Left lobe of liver (tissue), 2 donors: ENCODE measurements around the gene BTBD9. TPM values are rescaled to one million over a fixed set of nuclear protein-coding genes. Genes with fewer than 3 reads are reported as not detected.

ENCODE experiments used
- ATAC-seq: fragments of 200-7000 bp; cut with Tn5 transposase; one replicate; pipeline ENCODE4 v1.9.1; 2020; ENCODE audit warnings: mild to moderate bottlenecking, moderate library complexity
- DNase-seq: peaks from one replicate; pipeline ENCODE4 v3.0.0-alpha.2; 2020; ENCODE audit warnings: low spot score
- total RNA-seq: library from RNA; stranded (reverse); gene quantifications from one replicate; pipeline ENCODE4 v1.2.1, GENCODE V29; 2021
- donor health status: DM: no; HTN: no; CAD: no; lungs with moderate emphysema.
- donor health status: DM: no; HTN: yes; CAD: no.

Gene BTBD9
- total RNA-seq, 1 donor from 2014 or later = 4.7 TPM

DNA sequence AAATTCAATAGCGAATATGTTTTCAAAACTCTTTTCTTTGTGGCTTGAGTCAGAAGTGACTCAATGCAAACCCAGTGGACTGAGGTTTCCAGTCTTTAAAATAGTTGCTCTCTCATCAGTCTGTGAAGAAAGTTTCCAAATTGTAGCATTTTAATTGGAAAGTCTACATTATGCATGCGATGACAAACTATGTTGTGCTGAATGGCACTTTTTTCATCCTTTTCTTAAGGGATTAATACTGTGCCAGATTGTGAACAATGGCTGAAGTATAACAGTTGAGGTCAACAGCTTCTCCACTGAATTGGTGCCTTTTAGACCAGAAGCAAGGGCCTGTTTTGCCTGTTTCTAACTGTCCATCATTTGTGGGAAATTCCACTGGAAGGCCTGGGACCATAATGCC is 377.1 kb downstream of the BTBD9 start:
- no peak for DNase-seq
- ATAC-seq = no peak

DNA sequence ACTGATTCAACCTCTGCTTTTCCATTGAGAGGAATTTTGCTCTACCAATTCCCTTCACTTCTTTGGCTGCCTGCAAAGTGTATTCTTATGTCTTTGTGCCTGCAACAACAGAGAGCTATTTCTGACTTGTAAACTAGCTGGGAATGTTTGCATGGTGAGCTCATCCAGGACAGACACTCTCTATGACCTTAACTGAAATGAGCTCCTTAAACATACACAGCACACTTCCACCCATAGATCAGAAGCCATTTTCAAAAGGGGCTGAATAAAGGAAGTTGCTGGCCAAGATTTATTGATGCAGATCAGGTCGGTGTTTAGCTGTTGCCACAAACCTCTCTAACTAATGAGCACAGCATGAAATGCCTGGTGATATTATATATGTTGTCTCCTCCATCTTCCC is 377.7 kb downstream of the BTBD9 start:
- DNase-seq = no peak
- no peak for ATAC-seq

DNA sequence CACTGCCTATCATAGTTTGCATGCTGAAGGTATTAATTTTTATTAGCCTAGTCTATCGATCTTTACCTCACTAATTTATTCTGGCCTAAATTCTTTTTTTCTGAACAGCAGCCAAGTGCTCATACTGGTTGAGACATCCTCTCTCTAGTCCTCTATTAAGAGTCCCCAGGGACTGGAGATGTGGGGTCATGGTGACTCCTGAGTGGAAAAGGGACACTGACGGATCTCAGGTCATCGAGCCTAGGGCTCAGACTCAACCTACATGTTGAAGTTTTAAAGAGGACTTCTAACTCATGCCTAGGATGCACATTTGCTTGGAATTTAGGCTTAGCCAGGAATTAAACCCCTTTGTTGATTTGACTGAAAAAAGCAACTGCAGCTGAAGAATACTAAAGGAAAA is 378.1 kb downstream of the BTBD9 start:
- DNase-seq (no peak), ATAC-seq (no peak)

DNA sequence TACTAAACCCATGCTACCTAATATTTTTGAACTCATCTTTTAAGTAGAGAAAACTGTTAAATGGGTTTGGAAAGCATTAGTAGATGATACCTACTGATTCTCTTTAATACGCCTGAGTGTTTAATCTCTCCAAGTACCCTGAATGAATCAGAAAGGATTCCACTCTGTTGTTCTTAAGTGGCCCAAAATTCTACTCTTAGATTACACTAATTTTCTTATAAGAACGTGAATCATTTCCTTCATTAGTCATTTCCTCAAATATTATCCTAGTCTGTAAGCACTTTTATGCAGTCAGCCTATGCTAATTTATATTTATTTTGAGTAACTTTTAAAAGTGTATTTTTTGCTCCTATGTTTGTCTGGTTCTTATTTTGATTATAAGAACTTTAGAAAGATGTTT is 380.0 kb downstream of the BTBD9 start:
- DNase-seq (no peak), ATAC-seq (no peak)

DNA sequence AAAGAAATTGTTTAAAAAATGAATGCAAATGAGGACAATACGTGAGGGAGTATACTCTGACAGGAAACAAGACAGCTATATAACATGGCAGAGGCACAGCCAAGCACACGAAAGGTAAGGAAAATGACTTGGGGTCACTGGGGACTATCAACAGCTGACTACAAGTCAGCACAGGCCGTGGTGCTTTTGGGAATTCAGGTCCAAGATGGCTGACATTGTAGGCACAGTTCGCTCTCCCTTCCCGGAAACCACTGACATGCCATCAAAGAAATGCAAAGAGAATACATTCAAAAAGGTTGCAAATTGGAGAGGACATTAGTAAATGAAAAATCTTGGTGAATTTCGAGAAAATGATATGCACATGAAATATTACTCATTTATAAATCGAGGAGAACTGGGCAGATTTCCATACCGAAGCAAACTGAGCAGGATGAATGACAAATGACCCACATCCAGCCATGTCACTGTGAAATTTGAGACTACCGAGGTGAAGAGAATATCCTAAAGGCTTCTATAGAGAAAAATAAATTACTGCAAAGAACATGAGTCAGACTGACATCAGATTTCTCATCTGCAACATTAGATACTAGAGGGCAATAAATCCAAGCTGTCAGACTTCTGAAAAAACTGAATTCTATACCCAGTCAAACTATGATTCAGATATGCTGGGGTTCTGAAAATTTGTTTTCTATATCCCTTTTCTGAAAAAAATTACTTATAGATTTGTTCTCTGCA is 391.1 kb downstream of the BTBD9 start:
- no peak for DNase-seq
- ATAC-seq = no peak

DNA sequence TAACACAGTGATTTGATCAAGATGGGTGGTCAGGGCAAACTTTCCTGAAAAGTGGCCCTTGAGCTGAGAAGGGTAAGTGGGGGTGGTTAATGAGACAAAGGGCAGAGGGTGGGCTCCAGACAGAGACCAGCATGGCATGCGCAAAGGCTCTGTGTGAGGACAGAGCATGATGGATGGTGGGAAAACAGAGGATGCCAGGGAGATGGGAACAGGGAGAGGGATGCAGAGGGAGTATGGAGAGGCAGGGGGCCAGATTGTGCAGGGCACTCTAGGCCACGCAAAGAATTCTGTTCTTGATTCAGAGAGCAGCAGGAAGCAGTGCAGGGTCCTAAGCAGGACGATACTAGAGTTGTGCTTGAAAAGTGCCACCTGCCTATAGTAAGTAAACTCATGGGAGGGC is 394.4 kb downstream of the BTBD9 start:
- no peak for DNase-seq
- no peak for ATAC-seq

DNA sequence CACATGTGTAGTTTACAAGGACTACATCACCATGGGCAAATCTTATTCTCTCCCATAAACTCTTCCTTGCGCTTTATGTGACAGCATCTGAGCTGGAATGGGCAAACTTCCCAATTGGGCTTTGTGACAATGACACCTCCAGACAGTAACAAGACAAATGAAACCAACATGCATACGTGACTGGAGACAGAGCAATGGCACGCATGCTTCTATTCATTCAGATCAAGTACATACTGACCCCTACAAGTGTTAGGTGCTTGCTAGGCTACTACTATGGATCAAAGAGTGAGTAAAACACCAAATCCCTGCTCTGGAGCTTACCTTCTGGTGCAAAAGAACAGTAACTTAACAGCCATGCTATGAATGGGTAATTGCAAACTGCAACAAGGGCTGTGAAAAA is 394.9 kb downstream of the BTBD9 start:
- DNase-seq = no peak
- ATAC-seq = no peak

DNA sequence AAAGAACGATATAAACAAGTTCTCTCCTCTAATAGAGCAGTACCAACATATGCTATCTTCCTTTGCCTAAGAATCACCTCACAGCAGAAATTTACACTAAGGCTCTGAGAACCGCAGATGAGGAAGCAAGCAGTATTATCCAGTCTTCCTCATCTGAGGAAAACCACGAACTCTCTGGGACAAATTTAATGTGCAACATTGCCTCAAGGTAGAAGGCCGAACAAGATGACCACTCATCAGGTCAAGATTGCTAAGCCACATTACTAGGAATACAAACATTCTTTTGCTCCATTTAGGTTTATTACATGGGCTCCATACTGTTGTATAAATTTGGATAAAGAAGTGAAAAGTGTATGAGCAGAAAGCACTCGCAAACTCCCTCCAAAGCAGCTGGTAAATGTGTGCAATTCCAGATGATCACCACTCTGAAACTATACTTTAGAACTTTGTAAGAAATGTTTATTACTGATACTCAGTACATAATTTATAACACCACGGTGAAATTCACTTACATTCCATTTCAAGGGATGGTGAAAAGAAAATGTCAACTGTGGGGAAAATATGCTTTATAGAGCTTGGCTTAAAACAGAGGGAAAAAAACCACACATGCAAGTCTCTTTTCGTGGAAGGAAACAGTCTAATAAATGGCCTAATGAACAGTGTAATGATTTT is 398.4 kb downstream of the BTBD9 start:
- ATAC-seq (no peak), DNase-seq (no peak)

DNA sequence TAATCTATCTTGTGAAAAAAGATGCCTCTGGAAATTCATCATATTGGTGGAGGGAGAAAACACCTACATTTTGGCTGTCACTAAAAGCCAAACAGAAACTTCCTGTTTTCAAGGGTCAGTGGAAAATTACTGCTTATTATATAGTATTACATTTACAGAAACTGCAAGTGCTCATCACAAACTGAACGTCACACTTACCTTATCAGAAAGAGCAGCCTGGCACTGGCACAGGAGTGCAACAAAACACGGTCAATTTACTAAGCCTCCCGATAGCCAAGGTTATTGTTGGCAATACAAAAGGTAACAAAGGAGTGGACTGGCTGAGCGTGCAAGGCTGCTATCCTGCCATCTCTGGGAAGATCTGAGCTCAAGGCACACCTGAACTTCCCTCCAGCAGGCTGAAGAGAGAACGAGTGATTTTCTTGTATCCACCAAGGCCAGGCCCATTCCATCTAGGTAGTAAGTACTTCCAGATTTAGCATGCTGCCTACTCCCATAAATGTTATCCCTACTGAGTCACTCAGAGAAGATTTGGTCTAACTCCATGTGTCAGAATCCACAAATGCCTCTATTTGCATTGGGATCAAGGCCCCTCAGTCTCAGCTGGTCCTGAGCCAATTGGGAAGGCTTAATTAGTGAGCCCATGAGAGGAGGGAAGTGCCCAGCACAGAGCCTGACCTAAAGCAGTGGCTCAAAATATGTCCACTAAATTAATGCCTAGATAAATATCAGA is 399.8 kb downstream of the BTBD9 start:
- DNase-seq = no peak
- no peak for ATAC-seq

DNA sequence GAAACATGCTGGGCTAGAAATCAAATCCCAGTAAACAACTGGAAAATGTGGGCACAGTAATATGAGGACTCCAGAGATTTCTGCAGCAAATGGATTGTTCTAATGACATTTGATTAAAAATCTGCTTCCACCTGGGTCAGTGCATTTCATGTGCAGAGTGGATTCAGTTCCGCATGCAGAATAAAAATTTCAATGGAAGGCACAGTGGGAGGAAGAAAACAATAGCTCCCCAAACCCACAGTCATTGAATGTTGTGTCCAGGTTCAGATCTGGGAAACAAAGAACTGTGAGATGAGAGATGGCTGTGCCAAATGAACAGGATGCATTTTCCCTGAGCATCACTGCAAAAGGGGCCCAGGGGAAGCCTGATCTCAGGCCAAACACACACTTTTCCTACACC is 403.1 kb downstream of the BTBD9 start:
- ATAC-seq (no peak), DNase-seq (no peak)

DNA sequence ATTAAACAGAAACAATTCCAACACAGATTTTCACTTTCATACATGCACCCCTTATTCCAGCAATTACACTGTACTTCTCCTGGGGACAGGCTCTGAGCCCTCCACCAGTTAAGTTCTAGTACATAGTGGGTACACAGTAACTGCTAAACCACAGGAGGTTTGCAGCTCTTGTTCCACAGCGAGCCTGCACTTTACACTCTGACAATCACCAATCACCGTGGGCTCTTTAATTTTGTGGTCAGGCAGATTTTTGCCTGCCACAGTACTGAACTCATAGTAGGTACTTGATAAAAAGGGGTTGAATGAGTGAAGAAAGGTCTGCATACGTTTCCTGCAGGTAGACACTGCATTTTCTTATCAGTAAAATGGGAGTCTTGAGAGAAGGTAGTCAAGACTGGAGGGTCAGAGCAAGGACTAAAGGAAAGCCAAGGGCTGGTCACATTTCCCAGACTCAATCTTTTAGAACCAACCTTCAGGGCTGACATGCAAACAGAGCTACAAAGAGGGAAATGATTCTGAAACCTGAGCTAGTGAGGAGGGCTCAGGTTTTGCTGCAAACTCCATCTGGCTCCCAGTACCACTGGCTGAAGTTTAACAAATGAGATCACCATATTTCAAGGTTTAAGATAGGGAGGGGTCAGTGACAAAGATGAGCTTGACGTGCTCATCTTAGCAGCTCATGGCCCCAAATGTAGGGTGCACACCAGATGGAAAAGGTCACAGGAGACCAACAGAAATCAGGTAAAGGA is 404.6 kb downstream of the BTBD9 start:
- no peak for DNase-seq

DNA sequence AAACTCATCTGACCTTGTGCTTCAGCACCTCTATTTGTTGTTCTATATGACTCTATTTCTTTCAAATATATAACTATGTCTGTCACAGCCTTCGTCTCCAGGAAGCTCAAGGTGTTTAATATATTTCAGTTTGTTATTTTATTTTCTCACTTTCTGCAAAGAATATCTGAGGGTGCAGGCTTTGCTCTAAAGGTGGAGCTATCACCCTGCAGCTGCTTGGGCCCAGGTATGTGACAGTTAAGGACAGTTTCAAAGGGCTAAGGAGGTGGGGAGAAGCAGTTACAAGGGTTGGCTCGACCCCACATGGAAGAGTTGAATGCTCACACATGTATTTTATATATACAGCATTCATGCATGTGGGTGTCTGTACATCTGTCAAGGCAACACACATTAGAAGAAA is 405.6 kb downstream of the BTBD9 start:
- ATAC-seq (no peak), DNase-seq (no peak)

More for the DNA sequence above, 404.6 kb downstream of the BTBD9 start:
- no peak for ATAC-seq

DNA sequence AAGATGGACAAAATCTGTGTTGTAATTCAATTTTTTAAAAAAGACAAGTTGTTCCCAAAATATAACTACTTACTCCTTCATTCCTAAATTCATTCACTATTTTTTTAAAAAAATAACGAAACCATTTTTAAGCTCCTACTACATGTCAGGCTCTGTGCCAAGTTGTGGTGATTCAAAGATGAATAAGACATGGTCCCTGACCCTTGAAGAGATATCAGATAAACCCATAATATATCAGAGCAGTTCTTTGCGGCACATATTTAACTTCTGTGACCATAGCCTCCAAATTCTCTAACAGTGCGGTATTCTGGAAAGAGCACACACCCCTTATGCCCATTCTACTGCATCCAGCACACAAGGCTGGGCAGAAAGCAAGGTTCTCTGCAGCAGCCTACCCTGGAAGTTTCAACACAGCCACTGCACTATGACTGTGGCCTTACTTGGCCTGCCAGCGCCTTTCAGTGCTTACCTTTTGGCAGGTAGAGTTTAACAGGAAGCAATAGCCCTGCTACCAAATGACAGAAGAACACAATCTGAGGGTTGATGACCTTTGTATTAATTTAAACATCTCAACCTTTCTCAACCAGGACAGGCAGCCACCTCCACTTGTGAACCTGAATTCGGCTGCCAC is 406.5 kb downstream of the BTBD9 start:
- DNase-seq (no peak), ATAC-seq (peak; percentile 77)

DNA sequence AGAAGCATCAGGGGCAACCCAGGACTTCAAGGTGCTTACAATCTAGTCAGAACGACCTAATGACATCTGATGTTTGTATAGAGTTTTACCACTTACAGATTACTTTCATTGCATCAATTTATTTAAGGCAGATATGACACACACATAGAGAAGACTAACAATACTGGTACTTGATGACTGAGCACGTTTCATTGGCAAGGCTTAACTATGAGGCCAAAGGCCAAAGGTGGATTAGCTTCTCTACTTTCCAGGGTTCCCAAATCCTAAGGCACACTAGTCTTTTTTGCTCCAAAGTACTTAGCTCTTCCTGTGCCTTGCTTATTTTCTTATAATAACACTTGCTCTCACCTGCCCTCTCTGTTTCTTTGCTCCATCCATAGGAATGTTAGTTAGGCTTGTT is 414.0 kb downstream of the BTBD9 start:
- ATAC-seq (peak; percentile 66), DNase-seq (no peak)

DNA sequence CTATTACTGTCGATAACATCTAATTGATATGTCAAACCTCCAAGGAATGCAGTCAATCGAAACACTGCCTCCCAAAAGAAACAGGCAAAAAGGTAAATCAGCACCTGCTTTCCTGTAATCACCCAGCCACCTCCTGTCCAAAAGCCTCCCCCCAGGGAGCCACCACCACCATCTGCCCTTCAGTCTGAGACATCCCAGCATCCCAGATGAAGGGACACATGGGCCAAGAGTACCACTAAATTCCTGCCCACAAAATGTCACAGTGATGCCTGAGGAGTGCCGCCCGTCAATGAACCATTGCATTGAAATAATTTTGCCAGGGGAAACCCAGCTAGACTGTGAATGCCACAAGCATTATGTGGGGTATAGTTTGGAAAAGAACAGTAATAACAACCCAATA is 418.5 kb downstream of the BTBD9 start:
- DNase-seq (no peak), ATAC-seq (no peak)

DNA sequence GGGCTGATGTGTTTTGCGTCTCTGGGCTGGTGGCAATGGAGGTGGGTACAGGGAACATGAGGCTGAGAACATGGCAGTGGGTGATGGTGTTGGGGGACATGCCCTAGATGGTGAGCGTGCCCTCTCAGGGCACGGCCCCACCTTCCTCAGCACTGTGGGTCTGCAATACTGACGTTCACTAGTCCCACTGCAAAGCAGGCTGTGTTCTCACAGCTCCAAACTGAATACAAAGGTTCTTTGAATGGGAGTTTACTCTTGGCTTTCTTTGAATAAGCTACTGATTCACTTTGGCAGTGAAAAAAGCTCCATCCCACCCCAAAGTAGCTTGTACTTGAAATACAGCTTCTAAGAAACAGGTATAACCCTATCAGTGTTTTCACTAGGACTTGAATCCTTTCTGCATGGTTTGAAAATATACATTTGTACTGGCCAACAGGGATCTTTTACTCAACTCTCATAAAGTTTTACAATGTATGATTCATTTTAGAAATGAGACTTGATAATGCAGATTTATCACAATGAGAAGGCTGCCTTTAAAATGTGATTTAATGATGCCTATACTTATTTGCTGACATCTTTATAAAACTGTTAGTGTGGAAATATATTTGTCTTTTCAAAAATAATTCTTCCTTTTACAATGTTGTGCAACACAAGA is 419.5 kb downstream of the BTBD9 start:
- DNase-seq (no peak), ATAC-seq (no peak)

DNA sequence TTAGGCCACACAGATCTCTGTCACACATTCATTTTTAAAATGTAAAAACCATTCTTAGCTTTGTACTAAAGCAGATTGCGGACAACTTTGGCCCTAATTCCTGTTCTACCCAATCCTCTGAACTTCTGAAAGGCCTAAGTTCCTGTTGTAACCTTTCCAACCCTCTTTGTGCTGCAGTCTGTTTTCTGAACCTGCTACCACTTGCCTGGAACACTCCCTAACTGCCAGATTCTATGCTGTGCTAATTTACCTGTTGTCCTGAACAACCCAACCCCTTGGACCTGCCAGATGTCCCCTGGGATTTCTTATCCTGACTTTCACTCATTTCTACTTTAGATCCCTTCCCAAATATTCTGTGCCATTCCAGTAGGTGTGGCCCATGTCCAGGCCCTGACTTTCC is 421.5 kb downstream of the BTBD9 start:
- ATAC-seq = no peak
- no peak for DNase-seq

DNA sequence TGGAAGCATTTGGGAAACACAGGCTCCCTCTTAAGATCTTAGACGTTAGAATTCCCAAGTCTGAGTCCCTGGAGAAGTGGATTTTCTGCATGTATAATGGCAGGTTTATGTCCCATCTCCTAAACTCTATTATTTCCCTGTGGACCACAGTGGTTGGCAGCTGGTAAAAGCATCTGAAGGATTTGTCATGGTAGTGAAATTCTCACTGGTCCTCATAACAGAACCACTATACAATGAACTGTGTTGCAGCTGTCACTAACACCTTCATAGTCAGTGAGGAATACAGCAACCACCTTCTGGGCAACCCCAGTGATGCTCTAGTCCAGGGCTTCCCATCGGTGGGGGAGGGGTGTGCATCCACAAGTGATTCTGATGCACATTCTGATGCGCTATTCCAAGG is 423.3 kb downstream of the BTBD9 start:
- ATAC-seq = no peak
- no peak for DNase-seq

DNA sequence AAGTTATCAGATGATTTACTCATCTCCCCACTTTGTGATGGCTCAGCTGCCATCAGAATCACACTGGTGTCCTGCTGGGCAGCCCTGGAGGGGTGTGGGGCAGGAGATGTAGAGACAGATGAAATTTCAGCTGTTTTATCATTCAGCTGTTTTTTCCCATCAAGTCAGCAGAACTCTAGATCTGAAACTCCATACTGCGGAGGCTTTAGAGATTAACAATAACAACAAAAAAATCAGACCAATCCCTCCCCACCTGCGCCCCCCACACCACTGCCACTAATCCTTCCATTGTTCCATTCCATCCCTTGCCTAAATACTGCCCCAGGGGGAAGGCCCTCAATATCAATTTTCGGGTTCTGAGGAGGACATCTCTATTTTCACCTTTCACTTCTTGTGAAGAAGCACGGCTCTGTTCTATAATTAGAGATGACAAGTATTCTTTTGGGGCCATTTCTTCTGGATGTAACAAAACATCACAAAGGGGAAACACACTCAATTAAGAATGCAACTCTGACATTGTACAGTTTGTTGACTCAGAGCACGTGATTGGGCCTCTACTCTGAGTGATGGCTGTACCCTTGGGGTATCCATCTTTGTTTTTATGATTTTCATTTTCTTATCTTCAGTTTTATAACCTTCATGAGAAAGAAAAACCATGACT is 423.9 kb downstream of the BTBD9 start:
- DNase-seq = no peak
- no peak for ATAC-seq

DNA sequence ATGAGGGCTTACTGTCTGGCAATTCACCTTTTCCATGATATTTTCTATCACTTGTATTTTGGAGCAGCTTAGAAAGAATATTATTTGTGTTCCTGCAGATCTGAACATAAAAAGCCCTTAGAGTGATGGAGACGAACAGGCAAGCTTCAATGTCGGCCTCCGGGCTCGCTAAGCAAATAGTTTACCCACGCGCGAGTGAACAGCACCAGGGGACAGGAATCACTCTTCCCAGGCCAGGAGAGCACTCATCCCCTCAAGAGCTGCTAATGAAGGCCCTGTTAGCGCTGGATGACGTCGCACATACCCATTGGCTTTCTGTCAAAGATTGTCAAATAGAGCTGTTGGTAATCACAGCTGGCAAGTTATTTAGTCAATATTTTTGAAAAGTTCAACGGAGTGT is 424.5 kb downstream of the BTBD9 start:
- no peak for ATAC-seq

More for the DNA sequence above, 424.5 kb downstream of the BTBD9 start:
- no peak for DNase-seq
